Peyer's patch (tissue), 4 donors: ENCODE measurements around the gene RAD18.

Experiments used
- POLR2A ChIP-seq, 2 donors: fragments of 450-650 bp; IDR thresholded peaks; one replicate each; pipeline ENCODE4 v1.5.1; 2017; ENCODE audit warnings: antibody characterized with exemption in 2 of 2, mild to moderate bottlenecking in 2 of 2, moderate library complexity in 2 of 2
- TF ChIP-seq, protein P1 (sequence below), 6 experiments: fragments of 450-650 bp in 4 of 6; fragments of 200-600 bp in 2 of 6; sonication (generic) in 1 of 6; IDR thresholded peaks; one replicate each; pipeline ENCODE4 v1.5.1; 2017 to 2019; ENCODE audit warnings: antibody characterized with exemption in 6 of 6, mild to moderate bottlenecking in 3 of 6, moderate library complexity in 1 of 6

DNA sequence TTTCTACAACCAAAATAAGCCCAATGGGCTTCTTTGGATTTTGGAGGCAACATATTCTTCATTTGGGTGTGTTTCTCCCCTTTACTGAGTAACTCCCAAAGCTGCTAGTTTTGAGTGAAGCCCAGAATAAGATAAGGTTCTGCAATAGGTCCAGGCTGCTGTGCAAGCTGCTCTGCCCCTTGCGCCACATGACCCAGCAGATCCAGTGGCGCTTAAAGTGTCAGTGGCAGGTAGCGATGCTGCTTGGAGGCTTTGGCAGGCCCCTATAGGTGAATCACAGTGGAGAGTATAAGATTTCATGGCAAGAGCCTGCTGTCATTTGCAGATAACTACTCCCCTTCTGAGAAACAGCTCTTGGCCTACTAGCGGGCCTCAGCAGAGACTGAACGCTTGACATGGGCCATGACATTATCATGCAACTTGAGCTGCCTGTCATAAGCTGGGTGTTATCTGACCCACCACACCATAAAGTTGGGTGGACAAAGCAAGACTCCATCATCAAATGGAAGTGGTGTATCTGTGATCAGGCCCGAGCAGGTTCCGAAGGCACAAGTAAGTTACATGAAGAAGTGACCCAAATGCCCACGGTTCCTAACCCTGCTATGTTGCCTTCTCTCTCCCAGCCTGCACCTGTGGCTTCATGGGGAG lies 105.4 kb downstream of the RAD18 start:
- TF ChIP-seq, protein P1, sequence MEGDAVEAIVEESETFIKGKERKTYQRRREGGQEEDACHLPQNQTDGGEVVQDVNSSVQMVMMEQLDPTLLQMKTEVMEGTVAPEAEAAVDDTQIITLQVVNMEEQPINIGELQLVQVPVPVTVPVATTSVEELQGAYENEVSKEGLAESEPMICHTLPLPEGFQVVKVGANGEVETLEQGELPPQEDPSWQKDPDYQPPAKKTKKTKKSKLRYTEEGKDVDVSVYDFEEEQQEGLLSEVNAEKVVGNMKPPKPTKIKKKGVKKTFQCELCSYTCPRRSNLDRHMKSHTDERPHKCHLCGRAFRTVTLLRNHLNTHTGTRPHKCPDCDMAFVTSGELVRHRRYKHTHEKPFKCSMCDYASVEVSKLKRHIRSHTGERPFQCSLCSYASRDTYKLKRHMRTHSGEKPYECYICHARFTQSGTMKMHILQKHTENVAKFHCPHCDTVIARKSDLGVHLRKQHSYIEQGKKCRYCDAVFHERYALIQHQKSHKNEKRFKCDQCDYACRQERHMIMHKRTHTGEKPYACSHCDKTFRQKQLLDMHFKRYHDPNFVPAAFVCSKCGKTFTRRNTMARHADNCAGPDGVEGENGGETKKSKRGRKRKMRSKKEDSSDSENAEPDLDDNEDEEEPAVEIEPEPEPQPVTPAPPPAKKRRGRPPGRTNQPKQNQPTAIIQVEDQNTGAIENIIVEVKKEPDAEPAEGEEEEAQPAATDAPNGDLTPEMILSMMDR (IDR thresholded peaks at IDR 0.05), result no peak
- TF ChIP-seq POLR2A (IDR thresholded peaks at IDR 0.05), result no peak
